ENCODE results near the gene TCIRG1.
"Not testable (repeated sequence)": the region's sequence is repeated elsewhere in the genome, so short reads cannot be mapped to it uniquely, and the experiment has no call there.

TCIRG1 gene

DNA sequence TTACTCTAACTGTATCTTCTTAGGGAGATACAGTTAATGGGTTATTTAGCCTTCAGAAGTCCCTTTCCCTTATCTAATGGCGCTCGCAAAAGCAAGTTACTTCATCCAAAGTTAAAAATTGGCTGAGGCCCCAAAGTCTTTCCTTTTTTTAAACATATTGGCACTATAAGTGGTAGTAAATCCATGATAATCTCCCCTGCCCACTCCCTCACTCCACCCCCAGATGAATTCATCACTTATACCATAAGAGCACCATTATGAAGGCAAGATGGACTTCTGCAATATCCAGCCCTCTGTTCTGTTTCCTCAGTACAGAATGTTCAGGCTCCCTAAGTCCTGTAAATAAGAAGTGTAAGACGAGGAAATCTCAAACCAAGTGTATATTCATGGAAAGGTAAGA is 44.7 kb downstream of the TCIRG1 start:
- no peak for DNase-seq (ENCODE audit: low read depth, low spot score)

GRCh38 chr11:68089679-68090078 is 50.9 kb downstream of the TCIRG1 start:
- DNase-seq (ENCODE audit: low read depth, low spot score), result no peak

- DNase-seq (ENCODE audit: low read depth, low spot score), result no peak
Observed at GRCh38 chr11:68090287-68090686, 51.5 kb downstream of the TCIRG1 start.

DNA sequence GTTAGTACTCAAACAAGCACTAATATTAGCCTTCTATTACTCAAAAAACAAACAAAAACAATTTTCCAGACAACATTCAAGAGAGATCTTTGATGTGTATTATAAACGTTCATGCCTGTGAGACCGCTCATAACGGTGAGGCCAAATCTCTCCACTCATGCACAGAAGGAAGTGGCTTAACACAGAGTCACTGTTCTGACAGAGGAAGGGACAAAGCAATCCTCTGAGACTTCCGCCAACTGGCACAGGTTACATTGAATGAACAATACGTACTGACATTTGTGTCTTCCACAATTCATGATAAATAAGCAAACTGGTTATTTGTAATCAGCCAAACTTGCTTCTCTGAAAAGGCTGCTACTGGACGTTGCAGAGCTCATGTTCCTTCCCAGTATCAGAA is 51.9 kb downstream of the TCIRG1 start:
- no peak for DNase-seq (ENCODE audit: low read depth, low spot score)

GRCh38 chr11:68092411-68092810 is 53.6 kb downstream of the TCIRG1 start:
- DNase-seq (ENCODE audit: low read depth, low spot score), result no peak

GRCh38 chr11:68092946-68093345 is 54.1 kb downstream of the TCIRG1 start:
- not testable (repeated sequence) for DNase-seq (ENCODE audit: low read depth, low spot score)

GRCh38 chr11:68093565-68093964 is 54.7 kb downstream of the TCIRG1 start:
- no peak for DNase-seq (ENCODE audit: low read depth, low spot score)

DNA sequence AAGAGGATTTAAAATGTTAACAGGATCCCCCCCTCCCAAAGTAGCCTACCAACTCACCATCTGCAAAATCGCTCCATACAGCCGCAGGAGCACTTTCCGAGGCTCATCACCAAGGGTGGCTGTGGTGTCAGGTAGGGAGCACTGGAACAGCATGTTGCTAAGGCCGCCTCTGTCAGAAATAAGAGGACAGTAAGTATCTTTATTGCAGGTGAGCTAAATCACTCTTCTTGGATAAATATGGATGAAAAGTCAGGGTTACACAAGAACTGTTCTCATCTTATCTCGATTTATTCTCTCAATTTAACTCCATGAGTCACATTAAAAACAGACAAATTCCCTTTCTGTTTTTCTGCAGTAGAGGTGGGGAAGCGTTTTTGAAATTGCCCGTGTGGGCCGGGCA is 58.1 kb downstream of the TCIRG1 start:
- DNase-seq (ENCODE audit: low read depth, low spot score), result no peak

DNA sequence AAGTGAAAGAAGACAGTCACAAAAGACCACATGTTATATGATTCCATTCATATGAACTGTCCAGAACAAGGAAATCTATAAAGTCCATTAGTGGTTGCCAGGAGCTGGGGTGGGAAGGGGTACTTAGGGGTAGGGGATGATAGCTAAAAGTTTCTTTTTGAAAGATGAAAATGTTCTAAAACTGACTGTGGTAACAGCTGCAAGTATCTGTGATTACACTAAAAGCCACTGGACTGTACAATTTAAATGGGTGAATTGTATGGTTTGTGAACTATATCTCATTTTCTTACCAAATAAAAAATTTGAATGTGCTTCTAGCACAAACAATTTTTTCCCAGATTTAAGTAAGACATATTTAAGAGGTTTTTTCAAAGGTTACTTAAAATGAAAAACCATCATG is 60.2 kb downstream of the TCIRG1 start:
- DNase-seq (ENCODE audit: low read depth, low spot score), result no peak

- no peak for DNase-seq (ENCODE audit: low read depth, low spot score)
Observed at GRCh38 chr11:68099474-68100405, 60.9 kb downstream of the TCIRG1 start.

Measured in iPS DF 19.7 (cell line).